GM12873 (cell line): ENCODE results near the gene SORCS2.

Experiments used
- CTCF ChIP-seq: IDR thresholded peaks from 2 replicates; pipeline ENCODE4 v1.5.1; 2012; ENCODE audit warnings: low read depth, mild to moderate bottlenecking, moderate library complexity, low read length, control low read depth; ENCODE audit not compliant: insufficient read depth; ENCODE audit errors: missing control alignments

Gene SORCS2

GRCh38 chr4:7675136-7675535 lies 482.8 kb downstream of the SORCS2 start:
- no peak for TF ChIP-seq CTCF

GRCh38 chr4:7675612-7676320 lies 483.4 kb downstream of the SORCS2 start:
- no peak for TF ChIP-seq CTCF

GRCh38 chr4:7676398-7676922 lies 484.1 kb downstream of the SORCS2 start:
- TF ChIP-seq CTCF, result no peak

GRCh38 chr4:7677086-7677485 lies 484.7 kb downstream of the SORCS2 start:
- TF ChIP-seq CTCF, result no peak

GRCh38 chr4:7677799-7678301 lies 485.5 kb downstream of the SORCS2 start:
- no peak for TF ChIP-seq CTCF

GRCh38 chr4:7678318-7678852 lies 486.0 kb downstream of the SORCS2 start:
- TF ChIP-seq CTCF, result no peak

GRCh38 chr4:7679406-7680040 lies 487.2 kb downstream of the SORCS2 start:
- no peak for TF ChIP-seq CTCF
